ENCODE measurements around the gene FBXL13. TPM values are rescaled to one million over a fixed set of nuclear protein-coding genes. Genes with fewer than 3 reads are reported as not detected.

The FBXL13 gene
- total and polyA plus RNA-seq, 2 of the 8 experiments (the other 6 are each of a cell fraction or from before 2014, with no cell fraction given) = 1.2 to 2.8 TPM

DNA sequence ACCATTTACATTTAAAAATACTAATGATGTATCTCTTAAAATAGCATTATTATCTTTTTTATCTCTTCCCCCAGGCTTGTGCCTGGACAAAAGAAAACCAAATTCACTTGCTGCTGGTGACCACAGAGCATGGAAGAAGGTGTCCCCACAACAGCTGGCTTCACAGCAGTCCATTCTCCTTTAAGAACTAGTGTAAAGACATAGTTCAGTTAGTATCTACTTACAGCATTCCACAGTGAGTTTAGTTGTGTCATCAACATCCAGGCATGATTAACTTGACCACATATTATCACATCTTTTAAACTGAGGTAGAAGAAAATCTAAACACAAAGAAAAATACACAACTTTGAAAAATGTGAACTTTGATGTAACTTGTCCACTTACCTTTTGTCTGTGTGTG, 106.8 kb downstream of the FBXL13 start:
- H2AFZ ChIP-seq (ENCODE audit: low read length) = no peak overlapping the region
- POLR2A ChIA-PET (ENCODE audit: partially characterized antibody) = no interaction called here

More for the DNA sequence above, 106.8 kb downstream of the FBXL13 start:
- H2BK12ac ChIP-seq (ENCODE audit: low read depth, low read length) = no peak overlapping the region
- no peak overlapping the region for H2BK15ac ChIP-seq (ENCODE audit: low read length)
- no peaks in the 10 kb centered on the region for H3K4me1 ChIP-seq (replicated peaks in 1 of 4; ENCODE audit: control insufficient read depth in 3 of 4, insufficient read depth in 4 of 4, low read length in 3 of 4)
- no peak overlapping the region for H4K8ac ChIP-seq (ENCODE audit: extremely low read depth, insufficient read depth, low read length)
- no peaks in the 10 kb centered on the region for H3K27me3 ChIP-seq (replicated peaks in 1 of 4; ENCODE audit: control insufficient read depth in 3 of 4, extremely low read depth in 1 of 4, insufficient read depth in 3 of 4, low read length in 3 of 4)
- H3K9ac ChIP-seq (replicated peaks in 1 of 4; ENCODE audit: extremely low read depth in 1 of 4, low read depth in 3 of 4, low read length in 3 of 4) = no peak overlapping the region
- FAIRE-seq = no peak
- H3K23me2 ChIP-seq (ENCODE audit: low read depth, low read length) = no peaks in the 10 kb centered on the region
- TF ChIP-seq KDM1A (IDR thresholded peaks at IDR 0.05; ENCODE audit: borderline replicate concordance, low read length) (no peak), JUND (IDR thresholded peaks at IDR 0.05; ENCODE audit: low read length) (no peak), NRF1 (IDR thresholded peaks at IDR 0.05; ENCODE audit: low read depth, low read length) (no peak), BCL11A (IDR thresholded peaks at IDR 0.05; ENCODE audit: low read depth in 2 of 2, low read length in 2 of 2) (no peak), POLR2AphosphoS5 (IDR thresholded peaks at IDR 0.05; ENCODE audit: low read depth, low read length) (no peak), ATF2 (IDR thresholded peaks at IDR 0.05; ENCODE audit: low read length) (no peak), POU5F1 (IDR thresholded peaks at IDR 0.05; ENCODE audit: low read depth, low read length) (no peak), SRF (IDR thresholded peaks at IDR 0.05; ENCODE audit: low read depth, low read length) (no peak), EZH2 (IDR thresholded peaks at IDR 0.05; ENCODE audit: low read depth, low read length, severe bottlenecking) (no peak), SIN3A (conservative IDR thresholded peaks at IDR 0.05 in 1 of 2, IDR thresholded peaks at IDR 0.05 in 1 of 2; ENCODE audit: low read depth in 1 of 2, low read length in 2 of 2) (no peak)
- TF ChIP-seq, protein P1, sequence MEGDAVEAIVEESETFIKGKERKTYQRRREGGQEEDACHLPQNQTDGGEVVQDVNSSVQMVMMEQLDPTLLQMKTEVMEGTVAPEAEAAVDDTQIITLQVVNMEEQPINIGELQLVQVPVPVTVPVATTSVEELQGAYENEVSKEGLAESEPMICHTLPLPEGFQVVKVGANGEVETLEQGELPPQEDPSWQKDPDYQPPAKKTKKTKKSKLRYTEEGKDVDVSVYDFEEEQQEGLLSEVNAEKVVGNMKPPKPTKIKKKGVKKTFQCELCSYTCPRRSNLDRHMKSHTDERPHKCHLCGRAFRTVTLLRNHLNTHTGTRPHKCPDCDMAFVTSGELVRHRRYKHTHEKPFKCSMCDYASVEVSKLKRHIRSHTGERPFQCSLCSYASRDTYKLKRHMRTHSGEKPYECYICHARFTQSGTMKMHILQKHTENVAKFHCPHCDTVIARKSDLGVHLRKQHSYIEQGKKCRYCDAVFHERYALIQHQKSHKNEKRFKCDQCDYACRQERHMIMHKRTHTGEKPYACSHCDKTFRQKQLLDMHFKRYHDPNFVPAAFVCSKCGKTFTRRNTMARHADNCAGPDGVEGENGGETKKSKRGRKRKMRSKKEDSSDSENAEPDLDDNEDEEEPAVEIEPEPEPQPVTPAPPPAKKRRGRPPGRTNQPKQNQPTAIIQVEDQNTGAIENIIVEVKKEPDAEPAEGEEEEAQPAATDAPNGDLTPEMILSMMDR (IDR thresholded peaks at IDR 0.05; ENCODE audit: control extremely low read depth in 1 of 3, insufficient read depth in 1 of 3, low read depth in 1 of 3, low read length in 3 of 3) = no peak
- H3K79me1 ChIP-seq (ENCODE audit: low read depth, low read length) = no peaks in the 10 kb centered on the region
- no peak overlapping the region for H3K18ac ChIP-seq (ENCODE audit: extremely low read depth, low read length)
- H2BK20ac ChIP-seq (ENCODE audit: low read length) = no peak overlapping the region
- no peaks in the 10 kb centered on the region for H3K9me3 ChIP-seq (ENCODE audit: insufficient read depth in 2 of 2, low read depth in 1 of 2, low read length in 1 of 2)
- no peak overlapping the region for H3K27ac ChIP-seq (ENCODE audit: low read depth, low read length)
- no peaks in the 10 kb centered on the region for H3K36me3 ChIP-seq (ENCODE audit: control insufficient read depth in 2 of 4, insufficient read depth in 4 of 4, low read length in 3 of 4)
- no peak overlapping the region for H2BK120ac ChIP-seq (replicated peaks; ENCODE audit: low read depth, low read length)
- no peak overlapping the region for H3K4me2 ChIP-seq (ENCODE audit: insufficient read depth in 1 of 2, low read depth in 2 of 2, low read length in 2 of 2)
- no peak overlapping the region for H4K5ac ChIP-seq (ENCODE audit: insufficient read length, low read depth, low read length)
- no peak overlapping the region for H3K14ac ChIP-seq (ENCODE audit: insufficient read length)
- H3K4ac ChIP-seq (replicated peaks; ENCODE audit: insufficient read length, low read depth, low read length) = no peak overlapping the region
- no peaks in the 10 kb centered on the region for H4K20me1 ChIP-seq (replicated peaks in 1 of 2; ENCODE audit: control insufficient read depth in 1 of 2, insufficient read depth in 2 of 2, low read length in 2 of 2)
- H3K4me3 ChIP-seq (ENCODE audit: extremely low read depth in 1 of 4, insufficient read depth in 2 of 4, low read depth in 3 of 4, low read length in 4 of 4) = no peak overlapping the region
- no peak overlapping the region for H3K23ac ChIP-seq (ENCODE audit: insufficient read length)
- H3K79me2 ChIP-seq (ENCODE audit: control insufficient read depth in 1 of 2, insufficient read depth in 2 of 2, low read length in 2 of 2) = no peaks in the 10 kb centered on the region
- H3K56ac ChIP-seq (replicated peaks; ENCODE audit: insufficient read length, low read depth, low read length) = no peak overlapping the region
- CTCF ChIA-PET (ENCODE audit: partially characterized antibody) = no interaction called here
- H4K91ac ChIP-seq (replicated peaks; ENCODE audit: insufficient read length, low read length) = no peak overlapping the region
- H2BK5ac ChIP-seq (ENCODE audit: low read depth, low read length) = no peak overlapping the region
- H2AK5ac ChIP-seq (ENCODE audit: low read depth, low read length) = no peak overlapping the region
- no peak for DNase-seq (ENCODE audit: low read depth in 1 of 2, low spot score in 2 of 2)

Measured in H1 (cell line).